Activated CD8-positive, alpha-beta memory T cell treated with anti-CD3 and anti-CD28 coated beads, Interleukin-2, amount 50 U/mL, for 24 hours (primary cell): ENCODE results near the gene DPYSL3.

ENCODE experiments used
- DNase-seq: peaks from one replicate; pipeline ENCODE4 v3.0.0-alpha.2; 2020; ENCODE audit errors: extremely low read depth

Gene DPYSL3

GRCh38 chr5:147472664-147473475, 37.0 kb downstream of the DPYSL3 start:
- no peak for DNase-seq

GRCh38 chr5:147467973-147468508, 41.8 kb downstream of the DPYSL3 start:
- DNase-seq: no peak

GRCh38 chr5:147466360-147466980, 43.4 kb downstream of the DPYSL3 start:
- no peak for DNase-seq

- DNase-seq: no peak
Measured at GRCh38 chr5:147465747-147466146, 44.1 kb downstream of the DPYSL3 start.

GRCh38 chr5:147464211-147464610, 45.7 kb downstream of the DPYSL3 start:
- no peak for DNase-seq

- DNase-seq: no peak
Measured at GRCh38 chr5:147461915-147462314, 48.0 kb downstream of the DPYSL3 start.

- no peak for DNase-seq
Measured at GRCh38 chr5:147460380-147460779, 49.5 kb downstream of the DPYSL3 start.

- DNase-seq: no peak
Measured at GRCh38 chr5:147458581-147458980, 51.3 kb downstream of the DPYSL3 start.

GRCh38 chr5:147455822-147456450, 53.9 kb downstream of the DPYSL3 start:
- no peak for DNase-seq

GRCh38 chr5:147454996-147455677, 54.7 kb downstream of the DPYSL3 start:
- DNase-seq: no peak

GRCh38 chr5:147453875-147454814, 55.7 kb downstream of the DPYSL3 start:
- peak; percentile 32 for DNase-seq

GRCh38 chr5:147452165-147452811, 57.6 kb downstream of the DPYSL3 start:
- no peak for DNase-seq

GRCh38 chr5:147451193-147451592, 58.7 kb downstream of the DPYSL3 start:
- no peak for DNase-seq

GRCh38 chr5:147450606-147451005, 59.3 kb downstream of the DPYSL3 start:
- no peak for DNase-seq

- no peak for DNase-seq
Measured at GRCh38 chr5:147448766-147449165, 61.1 kb downstream of the DPYSL3 start.

GRCh38 chr5:147446523-147446922, 63.3 kb downstream of the DPYSL3 start:
- DNase-seq: no peak

GRCh38 chr5:147445917-147446316, 64.0 kb downstream of the DPYSL3 start:
- DNase-seq: no peak

- no peak for DNase-seq
Measured at GRCh38 chr5:147445090-147445489, 64.8 kb downstream of the DPYSL3 start.

- DNase-seq: no peak
Measured at GRCh38 chr5:147442224-147442623, 67.6 kb downstream of the DPYSL3 start.

- no peak for DNase-seq
Measured at GRCh38 chr5:147441191-147441695, 68.6 kb downstream of the DPYSL3 start.
